MM.1S (cell line): ENCODE measurements around the gene SYT1.

Source experiments
- DNase-seq: peaks from one replicate; pipeline ENCODE4 v3.0.0-alpha.2; 2015
- H2AFZ ChIP-seq: fragments of 300-600 bp; sonication (generic); 2 replicates; pipeline ENCODE4 v1.6.0; 2016; ENCODE audit warnings: antibody characterized with exemption, low read length
- H3F3A ChIP-seq: fragments of 300-600 bp; sonication (generic); 2 replicates; pipeline ENCODE4 v1.6.1; 2016; ENCODE audit warnings: mild to moderate bottlenecking, antibody characterized with exemption, low read length, moderate library complexity, mixed read lengths; ENCODE audit not compliant: insufficient read depth
- H3K27ac ChIP-seq: fragments of 300-600 bp; sonication (generic); 2 replicates; pipeline ENCODE4 v1.5.1; 2016; ENCODE audit warnings: mild to moderate bottlenecking, low read length
- H3K27me3 ChIP-seq: fragments of 300-600 bp; sonication (generic); replicated peaks from 2 replicates; pipeline ENCODE4 v1.6.0; 2016; ENCODE audit warnings: low read length; ENCODE audit not compliant: insufficient read depth
- H3K36me3 ChIP-seq: fragments of 300-600 bp; sonication (generic); replicated peaks from 2 replicates; pipeline ENCODE4 v1.6.1; 2016; ENCODE audit warnings: mild to moderate bottlenecking, low read length, mixed read lengths; ENCODE audit not compliant: insufficient read depth
- H3K4me1 ChIP-seq: fragments of 300-600 bp; sonication (generic); 2 replicates; pipeline ENCODE4 v1.6.1; 2016; ENCODE audit warnings: low read length, mixed read lengths
- H3K4me2 ChIP-seq: fragments of 300-600 bp; sonication (generic); 2 replicates; pipeline ENCODE4 v1.6.0; 2016; ENCODE audit warnings: low read depth, low read length
- H3K4me3 ChIP-seq: fragments of 300-600 bp; sonication (generic); 2 replicates; pipeline ENCODE4 v1.5.1; 2016; ENCODE audit warnings: low read length, mixed read lengths
- H3K79me2 ChIP-seq: fragments of 300-600 bp; sonication (generic); 2 replicates; pipeline ENCODE4 v1.6.1; 2016; ENCODE audit warnings: mixed run types, low read length, mixed read lengths
- H3K9ac ChIP-seq: fragments of 300-600 bp; sonication (generic); 2 replicates; pipeline ENCODE4 v1.6.1; 2016; ENCODE audit warnings: low read length, mixed read lengths
- H3K9me2 ChIP-seq: fragments of 300-600 bp; sonication (generic); replicated peaks from 2 replicates; pipeline ENCODE4 v1.6.1; 2016; ENCODE audit warnings: mild to moderate bottlenecking, low read length, mixed read lengths; ENCODE audit not compliant: insufficient read depth
- H3K9me3 ChIP-seq: fragments of 300-600 bp; sonication (generic); replicated peaks from 2 replicates; pipeline ENCODE4 v1.6.1; 2016; ENCODE audit warnings: mild to moderate bottlenecking, low read length, mixed read lengths; ENCODE audit not compliant: insufficient read depth
- H4K20me1 ChIP-seq: fragments of 300-600 bp; sonication (generic); 2 replicates; pipeline ENCODE4 v1.6.1; 2016; ENCODE audit warnings: mild to moderate bottlenecking, low read length, moderate library complexity, mixed read lengths; ENCODE audit not compliant: insufficient read depth
- CTCF ChIP-seq: fragments of 300-600 bp; sonication (generic); IDR thresholded peaks from 2 replicates; pipeline ENCODE4 v1.5.1; 2016; ENCODE audit warnings: antibody characterized with exemption, low read length, mixed read lengths
- EZH2 ChIP-seq: fragments of 300-600 bp; sonication (generic); optimal IDR thresholded peaks from 2 replicates; pipeline ENCODE3; 2017; ENCODE audit warnings: low read depth, mild to moderate bottlenecking, antibody characterized with exemption, low read length, mixed read lengths
- EZH2phosphoT487 ChIP-seq: fragments of 300-600 bp; sonication (generic); IDR thresholded peaks from 2 replicates; pipeline ENCODE4 v1.6.1; 2018; ENCODE audit warnings: antibody characterized with exemption, low read length

SYT1 gene

GRCh38 chr12:78853231-78853630 is 11.3 kb upstream of the SYT1 start:
- H3K27me3 ChIP-seq: no peaks in the 10 kb centered on the region
- no peak overlapping the region for H3K9ac ChIP-seq
- no peaks in the 10 kb centered on the region for H3K9me2 ChIP-seq
- no peaks in the 10 kb centered on the region for H4K20me1 ChIP-seq
- H2AFZ ChIP-seq: no peak overlapping the region
- no peaks in the 10 kb centered on the region for H3K79me2 ChIP-seq
- no peaks in the 10 kb centered on the region for H3K36me3 ChIP-seq
- TF ChIP-seq EZH2phosphoT487: no peak
- TF ChIP-seq EZH2: no peak
- TF ChIP-seq CTCF: no peak
- no peak overlapping the region for H3K4me2 ChIP-seq
- H3K4me3 ChIP-seq: no peak overlapping the region
- no peaks in the 10 kb centered on the region for H3K4me1 ChIP-seq
- H3K9me3 ChIP-seq: no peaks in the 10 kb centered on the region
- H3F3A ChIP-seq: no peaks in the 10 kb centered on the region
- DNase-seq: no peak
- H3K27ac ChIP-seq: no peak overlapping the region

- DNase-seq: peak; percentile 86
- Histone ChIP-seq H3K9me2 (no peaks in the 10 kb centered on the region), H4K20me1 (no peaks in the 10 kb centered on the region), H3K9ac (peak overlapping the region; percentile 67), H3F3A (peaks cover 21% of the 10 kb centered on the region), H3K27ac (peak overlapping the region; percentile 91), H3K27me3 (no peaks in the 10 kb centered on the region), H3K79me2 (0 out of 2 replicates have a peak, but pooled peaks cover 3% of the 10 kb centered on the region), H3K4me1 (peaks cover 14% of the 10 kb centered on the region), H3K9me3 (no peaks in the 10 kb centered on the region), H2AFZ (peak overlapping the region; percentile 98), H3K4me3 (peak overlapping the region; percentile 87), H3K4me2 (peak overlapping the region; percentile 89), H3K36me3 (no peaks in the 10 kb centered on the region)
- TF ChIP-seq EZH2: no peak
- TF ChIP-seq CTCF: no peak
- no peak for TF ChIP-seq EZH2phosphoT487
These were observed 832 bp upstream of the SYT1 start for GRCh38 chr12:78863482-78864402.

- Histone ChIP-seq H3K36me3 (no peaks in the 10 kb centered on the region), H3F3A (peaks cover 21% of the 10 kb centered on the region), H3K9ac (peak overlapping the region; percentile 67; the same call in 1 of the 2 replicates), H2AFZ (peak overlapping the region; percentile 98), H3K79me2 (0 out of 2 replicates have a peak, but pooled peaks cover 3% of the 10 kb centered on the region), H3K4me2 (peak overlapping the region; percentile 89), H3K27ac (peak overlapping the region; percentile 91; the same call in 1 of the 2 replicates), H3K9me3 (no peaks in the 10 kb centered on the region), H3K9me2 (no peaks in the 10 kb centered on the region), H3K4me3 (peak overlapping the region; percentile 87), H3K4me1 (peaks cover 14% of the 10 kb centered on the region), H4K20me1 (no peaks in the 10 kb centered on the region), H3K27me3 (no peaks in the 10 kb centered on the region)
- DNase-seq: no peak
- TF ChIP-seq CTCF (no peak), EZH2phosphoT487 (no peak), EZH2 (no peak)
These were observed 393 bp downstream of the SYT1 start for GRCh38 chr12:78864870-78865463.
